Nephron progenitor cell (in vitro differentiated cells): Measurements from ENCODE around the gene CACNA2D1.
A peak's percentile ranks its signal among the peaks of the same experiment; 100 is the strongest.
"Not testable (repeated sequence)": the region's sequence is repeated elsewhere in the genome, so short reads cannot be mapped to it uniquely, and the experiment has no call there.

Experiments used
- DNase-seq: peaks from one replicate; pipeline ENCODE4 v3.0.0; 2021
- H3K27ac Mint-ChIP-seq: 2 replicates; pipeline ENCODE4 v1.8.0; 2021; ENCODE audit warnings: mild to moderate bottlenecking, moderate library complexity, mixed read lengths
- H3K27me3 Mint-ChIP-seq: 2 replicates; pipeline ENCODE4 v1.8.0; 2021; ENCODE audit warnings: mild to moderate bottlenecking, low read depth, mixed read lengths; ENCODE audit not compliant: poor library complexity
- H3K36me3 Mint-ChIP-seq: 2 replicates; pipeline ENCODE4 v1.8.0; 2021; ENCODE audit warnings: low read depth, mixed read lengths
- H3K4me1 Mint-ChIP-seq: 2 replicates; pipeline ENCODE4 v1.8.0; 2021; ENCODE audit warnings: mixed read lengths
- H3K4me3 Mint-ChIP-seq: 2 replicates; pipeline ENCODE4 v1.8.0; 2021; ENCODE audit warnings: mild to moderate bottlenecking, moderate library complexity, mixed read lengths
- H3K9me3 Mint-ChIP-seq: 2 replicates; pipeline ENCODE4 v1.8.0; 2021; ENCODE audit warnings: mild to moderate bottlenecking, moderate library complexity, mixed read lengths
- TF ChIP-seq, protein P1 (sequence below): fragments of 200-600 bp; sonication (generic); IDR thresholded peaks from 2 replicates; pipeline ENCODE4 v1.5.0; 2021; ENCODE audit warnings: antibody characterized with exemption

Gene CACNA2D1

DNA sequence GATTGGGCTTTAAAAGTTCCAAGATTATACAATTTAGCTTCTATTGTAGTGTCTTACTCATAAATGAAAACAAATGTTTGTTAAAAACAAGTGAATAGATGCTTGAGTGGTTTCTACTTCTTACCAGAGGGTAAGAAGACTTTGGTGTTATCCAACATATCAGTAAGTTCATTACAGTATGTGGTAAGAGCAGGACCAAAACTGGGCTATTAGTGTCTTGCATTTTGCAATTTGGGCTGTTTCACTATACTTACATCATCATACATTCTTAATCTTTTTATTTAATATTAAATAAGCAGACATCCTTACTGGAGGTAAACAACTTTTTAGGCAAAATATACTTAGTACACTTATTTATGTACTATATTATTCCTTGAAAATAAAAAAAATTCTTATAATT lies 425.4 kb downstream of the CACNA2D1 start:
- Mint-ChIP-seq H3K27me3 (peaks cover 3% of the 10 kb centered on the region), H3K9me3 (no peaks in the 10 kb centered on the region), H3K27ac (no peak overlapping the region), H3K36me3 (no peaks in the 10 kb centered on the region), H3K4me3 (no peak overlapping the region), H3K4me1 (peaks cover 6% of the 10 kb centered on the region)
- TF ChIP-seq, protein P1, sequence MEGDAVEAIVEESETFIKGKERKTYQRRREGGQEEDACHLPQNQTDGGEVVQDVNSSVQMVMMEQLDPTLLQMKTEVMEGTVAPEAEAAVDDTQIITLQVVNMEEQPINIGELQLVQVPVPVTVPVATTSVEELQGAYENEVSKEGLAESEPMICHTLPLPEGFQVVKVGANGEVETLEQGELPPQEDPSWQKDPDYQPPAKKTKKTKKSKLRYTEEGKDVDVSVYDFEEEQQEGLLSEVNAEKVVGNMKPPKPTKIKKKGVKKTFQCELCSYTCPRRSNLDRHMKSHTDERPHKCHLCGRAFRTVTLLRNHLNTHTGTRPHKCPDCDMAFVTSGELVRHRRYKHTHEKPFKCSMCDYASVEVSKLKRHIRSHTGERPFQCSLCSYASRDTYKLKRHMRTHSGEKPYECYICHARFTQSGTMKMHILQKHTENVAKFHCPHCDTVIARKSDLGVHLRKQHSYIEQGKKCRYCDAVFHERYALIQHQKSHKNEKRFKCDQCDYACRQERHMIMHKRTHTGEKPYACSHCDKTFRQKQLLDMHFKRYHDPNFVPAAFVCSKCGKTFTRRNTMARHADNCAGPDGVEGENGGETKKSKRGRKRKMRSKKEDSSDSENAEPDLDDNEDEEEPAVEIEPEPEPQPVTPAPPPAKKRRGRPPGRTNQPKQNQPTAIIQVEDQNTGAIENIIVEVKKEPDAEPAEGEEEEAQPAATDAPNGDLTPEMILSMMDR: no peak
- no peak for DNase-seq

DNA sequence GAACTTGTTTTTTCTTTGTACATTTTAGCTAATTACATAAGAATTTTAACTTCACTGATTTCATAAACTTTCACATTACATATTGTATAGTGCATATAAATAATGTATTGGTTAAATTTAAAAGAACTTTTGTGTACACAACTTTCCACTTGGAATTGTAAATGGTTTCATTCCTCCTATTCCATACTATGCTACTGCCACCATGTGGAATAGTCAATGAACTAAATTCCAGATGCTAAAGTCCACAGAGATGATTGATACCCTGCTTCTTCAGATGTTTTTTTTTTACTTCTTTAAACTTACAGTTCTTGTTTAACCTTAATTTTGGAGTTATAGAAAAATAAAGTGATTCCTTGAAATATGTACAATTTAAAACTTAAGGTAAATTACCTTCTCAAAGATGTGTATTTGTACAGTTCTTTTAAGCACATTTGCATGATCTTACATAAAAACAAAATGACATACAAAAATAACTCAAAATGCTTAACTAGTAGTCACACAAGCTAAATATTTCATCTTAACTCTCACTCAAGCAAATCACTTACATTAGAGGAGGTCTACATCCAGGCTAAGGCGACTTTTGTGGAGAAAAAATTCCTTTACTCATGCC lies 426.1 kb downstream of the CACNA2D1 start:
- no peak for DNase-seq
- TF ChIP-seq, protein P1: peak; percentile 50
- no peak overlapping the region for H3K4me3 Mint-ChIP-seq
- H3K36me3 Mint-ChIP-seq: no peaks in the 10 kb centered on the region
- peaks cover 3% of the 10 kb centered on the region for H3K27me3 Mint-ChIP-seq
- no peaks in the 10 kb centered on the region for H3K9me3 Mint-ChIP-seq
- no peak overlapping the region for H3K27ac Mint-ChIP-seq
- peaks cover 6% of the 10 kb centered on the region for H3K4me1 Mint-ChIP-seq

DNA sequence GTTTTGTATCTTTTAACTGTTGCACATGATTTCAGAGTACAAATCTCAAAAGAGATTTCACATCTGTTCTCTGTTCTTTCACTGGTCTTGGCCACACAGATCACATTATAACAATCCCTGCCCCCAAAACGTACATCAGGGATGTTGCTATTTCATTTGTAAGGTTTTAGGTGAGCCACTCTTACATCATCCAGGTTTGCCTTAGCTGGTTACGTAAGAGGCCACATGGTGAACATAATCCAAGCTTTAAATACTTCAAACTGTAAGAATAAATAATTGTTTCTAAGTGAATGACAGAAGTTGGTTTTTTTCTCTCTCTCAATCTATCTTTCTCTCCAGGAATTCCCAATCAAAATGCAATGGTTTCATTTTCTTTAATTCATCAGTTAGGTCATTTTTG lies 427.8 kb downstream of the CACNA2D1 start:
- no peaks in the 10 kb centered on the region for H3K36me3 Mint-ChIP-seq

DNA sequence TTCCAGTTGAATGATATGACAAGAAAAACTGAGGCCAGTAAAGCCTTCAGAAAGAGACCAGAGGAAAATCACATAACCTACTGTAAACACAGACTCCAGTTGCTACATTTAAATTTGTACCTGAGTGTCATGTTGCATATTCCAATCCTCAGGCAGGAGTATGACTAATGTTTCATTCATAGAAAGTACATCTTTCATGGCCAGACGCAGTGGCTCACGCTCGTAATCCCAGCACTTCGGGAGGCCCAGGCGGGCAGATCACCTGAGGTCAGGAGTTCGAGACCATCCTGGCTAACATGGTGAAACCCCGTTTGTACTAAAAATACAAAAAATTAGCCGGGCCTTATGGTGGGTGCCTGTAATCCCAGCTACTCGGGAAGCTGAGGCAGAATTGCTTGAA lies 429.0 kb downstream of the CACNA2D1 start:
- DNase-seq, H3K4me1 Mint-ChIP-seq, H3K27me3 Mint-ChIP-seq, H3K9me3 Mint-ChIP-seq, H3K36me3 Mint-ChIP-seq, H3K4me3 Mint-ChIP-seq, H3K27ac Mint-ChIP-seq: not testable (repeated sequence)

More for the DNA sequence above, 427.8 kb downstream of the CACNA2D1 start:
- peaks cover 6% of the 10 kb centered on the region for H3K4me1 Mint-ChIP-seq
- TF ChIP-seq, protein P1: no peak
- DNase-seq: no peak
- no peak overlapping the region for H3K4me3 Mint-ChIP-seq
- peaks cover 3% of the 10 kb centered on the region for H3K27me3 Mint-ChIP-seq
- no peaks in the 10 kb centered on the region for H3K9me3 Mint-ChIP-seq
- H3K27ac Mint-ChIP-seq: no peak overlapping the region

DNA sequence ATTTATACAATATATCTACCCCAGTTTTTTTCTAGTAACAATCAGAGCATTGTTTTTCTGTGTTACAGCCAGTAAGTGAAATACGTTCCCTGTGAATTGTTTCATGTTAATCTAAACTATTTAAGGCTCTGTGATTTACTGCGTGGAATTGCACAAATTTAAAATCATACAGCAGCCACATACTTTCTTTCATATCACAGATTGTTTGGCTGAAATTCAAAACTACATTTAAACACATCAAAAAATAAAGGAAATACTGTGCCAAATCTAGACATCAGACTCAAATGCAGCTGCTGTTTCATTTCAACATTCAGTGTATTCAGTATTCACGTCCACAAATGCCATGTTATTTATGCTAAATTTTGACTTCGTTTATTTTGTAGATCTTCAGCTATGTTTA lies 431.1 kb downstream of the CACNA2D1 start:
- Mint-ChIP-seq H3K9me3 (no peaks in the 10 kb centered on the region), H3K27me3 (no peaks in the 10 kb centered on the region)
- no peak for DNase-seq

DNA sequence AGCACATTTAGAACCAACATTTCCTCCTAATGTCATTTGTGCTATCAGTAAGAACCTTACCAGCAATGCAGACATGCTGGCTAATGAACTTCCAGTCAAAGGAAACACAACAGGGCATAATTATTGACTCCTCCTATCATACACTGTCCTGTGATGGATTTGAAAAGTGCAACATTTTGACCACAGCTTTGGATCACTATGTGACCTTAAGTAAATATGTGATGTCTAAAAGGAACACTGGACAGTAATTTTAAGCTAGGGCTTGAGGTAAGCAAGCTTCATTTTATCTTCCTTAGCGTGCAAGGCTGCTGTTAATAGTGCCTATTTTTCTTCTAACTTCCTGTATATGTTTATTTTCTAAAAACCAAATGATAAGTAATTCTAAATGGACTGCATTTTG lies 433.2 kb downstream of the CACNA2D1 start:
- peaks cover 7% of the 10 kb centered on the region for H3K36me3 Mint-ChIP-seq
- TF ChIP-seq, protein P1: no peak
- H3K9me3 Mint-ChIP-seq: no peaks in the 10 kb centered on the region
- H3K4me1 Mint-ChIP-seq: no peaks in the 10 kb centered on the region
- no peak overlapping the region for H3K27ac Mint-ChIP-seq
- no peak for DNase-seq
- no peaks in the 10 kb centered on the region for H3K27me3 Mint-ChIP-seq
- no peak overlapping the region for H3K4me3 Mint-ChIP-seq

More for the DNA sequence above, 431.1 kb downstream of the CACNA2D1 start:
- Mint-ChIP-seq H3K27ac (no peak overlapping the region), H3K4me1 (peaks cover 6% of the 10 kb centered on the region), H3K36me3 (peaks cover 7% of the 10 kb centered on the region), H3K4me3 (no peak overlapping the region)
- TF ChIP-seq, protein P1: no peak
